Measurements from ENCODE around the gene SPPL2B.

DNA sequence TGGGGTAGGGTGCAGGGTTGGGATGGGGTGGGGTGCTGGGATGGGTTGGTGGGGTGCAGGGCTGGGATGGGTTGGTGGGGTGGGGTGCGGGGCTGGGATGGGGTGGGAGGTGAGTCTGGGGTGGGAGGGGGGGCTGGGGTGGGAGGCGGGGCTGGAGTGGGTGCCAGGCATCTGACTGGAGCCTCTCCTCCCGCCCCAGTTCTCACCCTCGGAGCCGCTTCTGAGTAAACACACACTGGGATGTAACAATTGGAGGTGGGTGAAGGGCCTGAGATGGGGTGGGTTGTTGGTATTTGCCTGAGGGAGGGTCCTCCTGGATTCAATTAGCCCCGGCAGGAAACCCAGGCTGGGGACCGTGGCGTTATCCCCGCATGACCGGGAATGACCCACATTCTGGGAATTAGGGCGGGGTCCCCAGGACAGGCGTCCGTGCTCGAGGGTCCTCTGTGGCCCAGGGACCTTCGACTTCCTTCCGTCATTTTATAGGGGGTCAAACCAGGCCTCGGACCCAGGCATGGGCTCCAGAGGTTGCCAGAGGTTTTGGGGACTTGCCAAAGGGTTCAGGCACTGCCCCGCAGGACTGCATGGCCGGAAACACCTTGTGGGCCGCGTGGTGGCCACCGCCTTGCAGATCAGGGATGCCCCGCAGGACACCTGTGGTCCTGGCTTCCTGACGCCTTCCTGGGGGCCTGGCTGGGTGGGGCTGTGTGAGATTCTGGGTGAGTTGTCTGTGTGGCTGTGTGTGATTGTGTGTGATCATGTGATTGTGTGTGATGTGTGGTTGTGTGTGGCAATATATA is 33.0 kb downstream of the SPPL2B start:
- TF ChIP-seq EP300 (IDR thresholded peaks at IDR 0.05; ENCODE audit: low read depth): no peak
- TF ChIP-seq, protein P1, sequence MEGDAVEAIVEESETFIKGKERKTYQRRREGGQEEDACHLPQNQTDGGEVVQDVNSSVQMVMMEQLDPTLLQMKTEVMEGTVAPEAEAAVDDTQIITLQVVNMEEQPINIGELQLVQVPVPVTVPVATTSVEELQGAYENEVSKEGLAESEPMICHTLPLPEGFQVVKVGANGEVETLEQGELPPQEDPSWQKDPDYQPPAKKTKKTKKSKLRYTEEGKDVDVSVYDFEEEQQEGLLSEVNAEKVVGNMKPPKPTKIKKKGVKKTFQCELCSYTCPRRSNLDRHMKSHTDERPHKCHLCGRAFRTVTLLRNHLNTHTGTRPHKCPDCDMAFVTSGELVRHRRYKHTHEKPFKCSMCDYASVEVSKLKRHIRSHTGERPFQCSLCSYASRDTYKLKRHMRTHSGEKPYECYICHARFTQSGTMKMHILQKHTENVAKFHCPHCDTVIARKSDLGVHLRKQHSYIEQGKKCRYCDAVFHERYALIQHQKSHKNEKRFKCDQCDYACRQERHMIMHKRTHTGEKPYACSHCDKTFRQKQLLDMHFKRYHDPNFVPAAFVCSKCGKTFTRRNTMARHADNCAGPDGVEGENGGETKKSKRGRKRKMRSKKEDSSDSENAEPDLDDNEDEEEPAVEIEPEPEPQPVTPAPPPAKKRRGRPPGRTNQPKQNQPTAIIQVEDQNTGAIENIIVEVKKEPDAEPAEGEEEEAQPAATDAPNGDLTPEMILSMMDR (IDR thresholded peaks at IDR 0.05): no peak
